H9 (cell line): ENCODE data around the gene ITPRIPL2. TPM values are rescaled to one million over a fixed set of nuclear protein-coding genes. Genes with fewer than 3 reads are reported as not detected.

ENCODE experiments used
- DNase-seq: peaks from one replicate; pipeline ENCODE4 v3.0.0-alpha.2; 2017
- H2AFZ ChIP-seq: one replicate; pipeline ENCODE4 v1.6.1; 2013; ENCODE audit warnings: mild to moderate bottlenecking, low read length, control low read depth, moderate library complexity
- H2AK5ac ChIP-seq: 2 replicates; pipeline ENCODE4 v1.6.1; 2013; ENCODE audit warnings: low read length, control low read depth, mixed read lengths; ENCODE audit not compliant: insufficient read length
- H2BK120ac ChIP-seq: one replicate; pipeline ENCODE4 v1.6.1; 2013; ENCODE audit warnings: low read depth, mild to moderate bottlenecking, low read length, control low read depth, inconsistent platforms; ENCODE audit not compliant: poor library complexity, severe bottlenecking
- H2BK12ac ChIP-seq: 2 replicates; pipeline ENCODE4 v1.6.1; 2013; ENCODE audit warnings: low read length, control low read depth, mixed read lengths, low read depth; ENCODE audit not compliant: insufficient read length
- H2BK15ac ChIP-seq: 2 replicates; pipeline ENCODE4 v1.6.1; 2013; ENCODE audit warnings: low read depth, low read length, control low read depth
- H2BK20ac ChIP-seq: one replicate; pipeline ENCODE4 v1.6.1; 2013; ENCODE audit warnings: low read depth, mild to moderate bottlenecking, low read length, control low read depth, inconsistent platforms; ENCODE audit not compliant: poor library complexity, severe bottlenecking
- H2BK5ac ChIP-seq: 2 replicates; pipeline ENCODE4 v1.6.1; 2013; ENCODE audit warnings: low read length, control low read depth, mixed read lengths; ENCODE audit not compliant: insufficient read length
- H3K14ac ChIP-seq: 2 replicates; pipeline ENCODE4 v1.6.1; 2013; ENCODE audit warnings: low read length, control low read depth; ENCODE audit not compliant: insufficient read depth
- H3K18ac ChIP-seq: 2 replicates; pipeline ENCODE4 v1.6.1; 2013; ENCODE audit warnings: low read depth, mild to moderate bottlenecking, mixed read lengths, low read length, control low read depth; ENCODE audit not compliant: insufficient read length
- H3K23ac ChIP-seq: 2 replicates; pipeline ENCODE4 v1.6.1; 2013; ENCODE audit warnings: low read length, control low read depth, mixed read lengths, low read depth; ENCODE audit not compliant: insufficient read length
- H3K23me2 ChIP-seq: 2 replicates; pipeline ENCODE4 v1.6.1; 2013; ENCODE audit warnings: low read depth, mild to moderate bottlenecking, mixed read lengths, low read length, control low read depth; ENCODE audit not compliant: insufficient read length, poor library complexity, severe bottlenecking
- H3K27ac ChIP-seq: 2 replicates; pipeline ENCODE4 v1.5.1; 2013; ENCODE audit warnings: low read length, control low read depth, mixed read lengths, low read depth; ENCODE audit not compliant: insufficient read length
- H3K27me3 ChIP-seq: 2 replicates; pipeline ENCODE4 v1.6.1; 2013; ENCODE audit warnings: low read length, control low read depth, inconsistent platforms; ENCODE audit not compliant: insufficient read depth
- H3K4ac ChIP-seq: 2 replicates; pipeline ENCODE4 v1.6.1; 2013; ENCODE audit warnings: low read depth, mild to moderate bottlenecking, control low read depth, inconsistent platforms, low read length, moderate library complexity
- H3K4me1 ChIP-seq: 2 replicates; pipeline ENCODE4 v1.6.1; 2013; ENCODE audit warnings: low read length, control low read depth, inconsistent platforms; ENCODE audit not compliant: insufficient read depth
- H3K4me2 ChIP-seq: 2 replicates; pipeline ENCODE4 v1.6.1; 2013; ENCODE audit warnings: low read length, control low read depth, mixed read lengths; ENCODE audit not compliant: insufficient read length, insufficient read depth
- H3K56ac ChIP-seq: 2 replicates; pipeline ENCODE4 v1.6.1; 2013; ENCODE audit warnings: low read depth, mild to moderate bottlenecking, mixed read lengths, low read length, control low read depth; ENCODE audit not compliant: insufficient read length
- H3K79me1 ChIP-seq: 2 replicates; pipeline ENCODE4 v1.6.1; 2013; ENCODE audit warnings: low read depth, mild to moderate bottlenecking, moderate library complexity, low read length, control low read depth, inconsistent platforms; ENCODE audit not compliant: insufficient read depth, poor library complexity, severe bottlenecking
- H3K79me2 ChIP-seq: 2 replicates; pipeline ENCODE4 v1.6.1; 2013; ENCODE audit warnings: low read length, control low read depth, inconsistent platforms; ENCODE audit not compliant: insufficient read depth
- H3K9ac ChIP-seq: 2 replicates; pipeline ENCODE4 v1.6.1; 2013; ENCODE audit warnings: low read length, control low read depth, mixed read lengths; ENCODE audit not compliant: insufficient read length; ENCODE audit errors: extremely low read depth
- H3K9me3 ChIP-seq: one replicate; pipeline ENCODE4 v1.6.1; 2013; ENCODE audit warnings: low read depth, low read length, inconsistent platforms; ENCODE audit not compliant: control insufficient read depth
- H3T11ph ChIP-seq: one replicate; pipeline ENCODE4 v1.6.1; 2013; ENCODE audit warnings: mild to moderate bottlenecking, low read length, control low read depth, inconsistent platforms
- H4K20me1 ChIP-seq: one replicate; pipeline ENCODE4 v1.6.1; 2013; ENCODE audit not compliant: control insufficient read depth, insufficient read length, insufficient read depth
- H4K5ac ChIP-seq: 2 replicates; pipeline ENCODE4 v1.6.1; 2013; ENCODE audit warnings: low read depth, mild to moderate bottlenecking, mixed read lengths, low read length, control low read depth; ENCODE audit not compliant: insufficient read length
- H4K8ac ChIP-seq: replicated peaks from 2 replicates; pipeline ENCODE4 v1.6.1; 2013; ENCODE audit warnings: low read length, control low read depth, mixed read lengths, low read depth; ENCODE audit not compliant: insufficient read length
- H4K91ac ChIP-seq: 2 replicates; pipeline ENCODE4 v1.6.1; 2013; ENCODE audit warnings: low read depth, mild to moderate bottlenecking, moderate library complexity, mixed read lengths, low read length, control low read depth; ENCODE audit not compliant: insufficient read length
- H3K27ac Mint-ChIP-seq, 3 experiments: 2 replicates in 2 of 3; 3 replicates in 1 of 3; pipeline ENCODE4 v1.8.0; 2020 to 2021; ENCODE audit warnings: mixed read lengths in 3 of 3, mild to moderate bottlenecking in 1 of 3, moderate library complexity in 1 of 3
- H3K27me3 Mint-ChIP-seq: 2 replicates; pipeline ENCODE4 v1.8.0; 2021; ENCODE audit warnings: low read depth, mild to moderate bottlenecking, moderate library complexity, mixed read lengths
- H3K36me3 Mint-ChIP-seq, 3 experiments: 2 replicates in 2 of 3; 3 replicates in 1 of 3; pipeline ENCODE4 v1.8.0; 2020 to 2021; ENCODE audit warnings: low read depth in 3 of 3, mixed read lengths in 3 of 3; ENCODE audit not compliant: insufficient read depth in 1 of 3
- H3K4me1 Mint-ChIP-seq, 2 experiments: 2 replicates each; pipeline ENCODE4 v1.8.0; 2020; ENCODE audit warnings: mixed read lengths in 2 of 2
- H3K4me3 Mint-ChIP-seq, 2 experiments: 2 replicates in 1 of 2; 3 replicates in 1 of 2; pipeline ENCODE4 v1.8.0; 2020 to 2021; ENCODE audit warnings: mild to moderate bottlenecking in 2 of 2, mixed read lengths in 2 of 2, moderate library complexity in 1 of 2
- H3K9me3 Mint-ChIP-seq, 2 experiments: 2 replicates in 1 of 2; 3 replicates in 1 of 2; pipeline ENCODE4 v1.8.0; 2020; ENCODE audit warnings: mild to moderate bottlenecking in 2 of 2, mixed read lengths in 2 of 2, moderate library complexity in 1 of 2
- CTCF ChIP-seq: fragments of 200-600 bp; sonication (generic); conservative IDR thresholded peaks from 3 replicates; pipeline ENCODE4 v1.8.0; 2021; ENCODE audit warnings: antibody characterized with exemption, mild to moderate bottlenecking
- WGBS: extraction: QIAGEN DNeasy Blood & Tissue Kit; methylation state at CpG from one replicate; pipeline ENCODE4 v1.1.7; 2013; ENCODE audit warnings: missing lambda C conversion rate, low lambda C conversion rate, mixed read lengths; ENCODE audit not compliant: insufficient read length; ENCODE audit errors: extremely low coverage; 5-methylcytosine and 5-hydroxymethylcytosine counted together
- total RNA-seq: library from RNA; stranded (reverse); gene quantifications from 2 replicates; pipeline ENCODE4 v1.2.1, GENCODE V29; 2021

The ITPRIPL2 gene
- total RNA-seq, 1 experiment from 2014 or later = 9.1 TPM

- Histone ChIP-seq H3K9me3 (no peaks in the 10 kb centered on the region), H3K14ac (no peak overlapping the region), H3K79me1 (no peaks in the 10 kb centered on the region), H3K23ac (no peak overlapping the region), H2BK5ac (no peak overlapping the region), H3K79me2 (no peaks in the 10 kb centered on the region), H2BK120ac (no peak overlapping the region), H3K9ac (no peak overlapping the region), H2BK15ac (no peak overlapping the region), H3K4me2 (no peak overlapping the region), H3T11ph (no peak overlapping the region), H3K4me1 (no peaks in the 10 kb centered on the region), H3K4ac (no peak overlapping the region), H3K56ac (no peak overlapping the region), H3K18ac (no peak overlapping the region), H4K20me1 (no peaks in the 10 kb centered on the region), H2BK12ac (no peak overlapping the region), H3K23me2 (no peaks in the 10 kb centered on the region), H2BK20ac (no peak overlapping the region), H3K27me3 (no peaks in the 10 kb centered on the region; the same call in 1 of the 2 replicates), H4K8ac (no peak overlapping the region), H3K27ac (no peak overlapping the region), H4K5ac (no peak overlapping the region), H2AK5ac (no peak overlapping the region), H4K91ac (no peak overlapping the region), H2AFZ (no peak overlapping the region)
- TF ChIP-seq CTCF = no peak
- no CpG with 5 or more reads among the region's 1 CpG for WGBS
- H3K36me3 Mint-ChIP-seq = peaks cover 25 to 30% (median 30%) of the 10 kb centered on the region in 3 experiments
- DNase-seq = no peak
- H3K27me3 Mint-ChIP-seq = peaks cover 24% of the 10 kb centered on the region
- H3K4me1 Mint-ChIP-seq = peaks cover 7 to 8% of the 10 kb centered on the region in 2 experiments; a peak in 3 of 4 replicates
- H3K27ac Mint-ChIP-seq = no peak overlapping the region
- peaks cover 0 to 6% of the 10 kb centered on the region in 2 experiments; a peak in 1 of 5 replicates for H3K9me3 Mint-ChIP-seq
- H3K4me3 Mint-ChIP-seq = no peak overlapping the region
Observed at GRCh38 chr16:19083670-19084069, 30.1 kb upstream of the ITPRIPL2 start.
